PC-9 (cell line): ENCODE measurements around the gene CUX1. TPM values are rescaled to one million over a fixed set of nuclear protein-coding genes. Genes with fewer than 3 reads are reported as not detected.

Source experiments
- BruUV-seq: library from RNA; stranded (reverse); fragments of 400-500 nt; replicated peaks from 2 replicates; lab custom pipeline; 2021; lab: Mats Ljungman, UMichigan
- CTCF ChIA-PET: fragments of 300-600 bp; sonication (Branson Sonifier 250); formaldehyde crosslinking; loops from one replicate; lab custom pipeline; 2022; ENCODE audit warnings: antibody characterized with exemption; lab: Charles Lee
- POLR2A ChIA-PET: fragments of 300-600 bp; sonication (Branson Sonifier 250); formaldehyde crosslinking; loops from one replicate; lab custom pipeline; 2022; ENCODE audit warnings: antibody characterized with exemption; ENCODE audit not compliant: unreplicated experiment; lab: Charles Lee
- DNase-seq, 2 experiments: peaks; one replicate each; pipeline versions ENCODE4 v3.0.0 to v3.0.0-alpha.2; 2015 to 2022; ENCODE audit warnings: mixed read lengths in 1 of 2
- H2AFZ ChIP-seq: fragments of 200-600 bp; sonication (generic); 2 replicates; pipeline ENCODE4 v1.8.1; 2017; ENCODE audit warnings: antibody characterized with exemption
- H3F3A ChIP-seq: fragments of 200-600 bp; sonication (generic); 2 replicates; pipeline ENCODE4 v1.8.1; 2017; ENCODE audit warnings: antibody characterized with exemption, mild to moderate bottlenecking, low read depth; ENCODE audit not compliant: insufficient read depth
- H3K27ac ChIP-seq: fragments of 200-600 bp; sonication (generic); 2 replicates; pipeline ENCODE4 v1.6.1; 2016; ENCODE audit warnings: mixed run types
- H3K27me3 ChIP-seq: fragments of 200-600 bp; sonication (generic); 2 replicates; pipeline ENCODE4 v1.6.1; 2016; ENCODE audit warnings: low read depth, mixed run types; ENCODE audit not compliant: insufficient read depth
- H3K36me3 ChIP-seq: fragments of 200-600 bp; sonication (generic); 2 replicates; pipeline ENCODE4 v1.6.1; 2016; ENCODE audit warnings: low read depth, mixed run types
- H3K4me1 ChIP-seq: fragments of 200-600 bp; sonication (generic); replicated peaks from 2 replicates; pipeline ENCODE4 v1.6.1; 2016; ENCODE audit warnings: mixed run types; ENCODE audit not compliant: insufficient read depth
- H3K4me2 ChIP-seq: fragments of 200-600 bp; sonication (generic); 2 replicates; pipeline ENCODE4 v1.6.1; 2017; ENCODE audit warnings: mixed run types
- H3K4me3 ChIP-seq: fragments of 200-600 bp; sonication (generic); 2 replicates; pipeline ENCODE4 v1.6.1; 2016; ENCODE audit warnings: mixed run types
- H3K79me2 ChIP-seq: fragments of 200-600 bp; sonication (generic); 2 replicates; pipeline ENCODE4 v1.6.1; 2017; ENCODE audit warnings: low read depth, mixed run types
- H3K9me2 ChIP-seq: fragments of 200-600 bp; sonication (generic); 2 replicates; pipeline ENCODE4 v1.8.1; 2017; ENCODE audit warnings: mild to moderate bottlenecking; ENCODE audit not compliant: insufficient read depth
- H3K9me3 ChIP-seq: fragments of 200-600 bp; sonication (generic); 2 replicates; pipeline ENCODE4 v1.8.1; 2016; ENCODE audit warnings: low read depth; ENCODE audit not compliant: insufficient read depth
- H4K20me1 ChIP-seq: fragments of 200-600 bp; sonication (generic); 2 replicates; pipeline ENCODE4 v1.8.1; 2017; ENCODE audit not compliant: insufficient read depth
- CTCF ChIP-seq: fragments of 200-600 bp; sonication (generic); conservative IDR thresholded peaks from 2 replicates; pipeline ENCODE4 v1.6.1; 2017; ENCODE audit warnings: mixed run types, antibody characterized with exemption, mild to moderate bottlenecking, moderate library complexity
- EZH2 ChIP-seq: fragments of 200-600 bp; sonication (generic); IDR thresholded peaks from 2 replicates; pipeline ENCODE4 v1.8.0; 2017; ENCODE audit warnings: antibody characterized with exemption, low read depth
- intact Hi-C: fragments of 100-400 bp; cut with micrococcal nuclease; formaldehyde crosslinking; loops from one replicate; pipeline ENCODE4 v1.10.0; 2022; ENCODE audit not compliant: unreplicated experiment
- total RNA-seq: library from RNA; stranded (reverse); gene quantifications from 2 replicates; pipeline ENCODE4 v1.2.3, GENCODE V29; 2021

The CUX1 gene
- total RNA-seq, 1 experiment from 2014 or later = 83.3 TPM

GRCh38 chr7:101863598-101863997 is 46.2 kb downstream of the CUX1 start:
- H3K4me1 ChIP-seq = no peaks in the 10 kb centered on the region
- H4K20me1 ChIP-seq = no peaks in the 10 kb centered on the region; the same call in 1 of the 2 replicates
- TF ChIP-seq CTCF = no peak
- TF ChIP-seq EZH2 = no peak
- BruUV-seq = no TSS peak
- H3K9me2 ChIP-seq = no peaks in the 10 kb centered on the region
- POLR2A ChIA-PET = no interaction called here
- no peaks in the 10 kb centered on the region for H3F3A ChIP-seq
- no peak overlapping the region for H2AFZ ChIP-seq
- H3K4me3 ChIP-seq = no peak overlapping the region
- intact Hi-C loops = no loop called here
- peaks cover 40% of the 10 kb centered on the region for H3K79me2 ChIP-seq
- H3K36me3 ChIP-seq = no peaks in the 10 kb centered on the region
- H3K4me2 ChIP-seq = no peak overlapping the region
- no peaks in the 10 kb centered on the region for H3K27me3 ChIP-seq
- DNase-seq = no peak
- CTCF ChIA-PET = no interaction called here
- no peaks in the 10 kb centered on the region for H3K9me3 ChIP-seq
- H3K27ac ChIP-seq = no peak overlapping the region

- no peaks in the 10 kb centered on the region for H3F3A ChIP-seq
- no peaks in the 10 kb centered on the region for H3K9me3 ChIP-seq
- no peak overlapping the region for H3K27ac ChIP-seq
- no peaks in the 10 kb centered on the region; the same call in 1 of the 2 replicates for H4K20me1 ChIP-seq
- H3K36me3 ChIP-seq = no peaks in the 10 kb centered on the region
- BruUV-seq = no TSS peak
- no peaks in the 10 kb centered on the region for H3K9me2 ChIP-seq
- DNase-seq = no peak
- CTCF ChIA-PET = no interaction called here
- intact Hi-C loops = no loop called here
- TF ChIP-seq CTCF (no peak), EZH2 (no peak)
- no peaks in the 10 kb centered on the region for H3K27me3 ChIP-seq
- no peak overlapping the region for H2AFZ ChIP-seq
- no peak overlapping the region for H3K4me2 ChIP-seq
- peaks cover 37% of the 10 kb centered on the region for H3K79me2 ChIP-seq
- H3K4me3 ChIP-seq = no peak overlapping the region
- POLR2A ChIA-PET = no interaction called here
- H3K4me1 ChIP-seq = peaks cover 2% of the 10 kb centered on the region; the same call in 1 of the 2 replicates
Observed at GRCh38 chr7:101864039-101864438, 46.6 kb downstream of the CUX1 start.

GRCh38 chr7:101865031-101865430 is 47.6 kb downstream of the CUX1 start:
- ChIA-PET CTCF (no interaction called here), POLR2A (no interaction called here)
- no peaks in the 10 kb centered on the region for H3K27me3 ChIP-seq
- peaks cover 12% of the 10 kb centered on the region for H3K4me1 ChIP-seq
- no peak overlapping the region for H3K27ac ChIP-seq
- no peaks in the 10 kb centered on the region for H3K9me2 ChIP-seq
- H3F3A ChIP-seq = peaks cover 5% of the 10 kb centered on the region
- no peak for TF ChIP-seq CTCF
- no peak for TF ChIP-seq EZH2
- no peaks in the 10 kb centered on the region for H3K36me3 ChIP-seq
- H4K20me1 ChIP-seq = no peaks in the 10 kb centered on the region; the same call in 1 of the 2 replicates
- no peak overlapping the region for H2AFZ ChIP-seq
- no peaks in the 10 kb centered on the region for H3K9me3 ChIP-seq
- H3K4me2 ChIP-seq = no peak overlapping the region
- intact Hi-C loops = no loop called here
- no peak overlapping the region for H3K4me3 ChIP-seq
- BruUV-seq = no TSS peak
- peaks cover 35% of the 10 kb centered on the region for H3K79me2 ChIP-seq
- no peak for DNase-seq
